Stimulated activated CD8-positive, alpha-beta memory T cell treated with anti-CD3 and anti-CD28 coated beads, Interleukin-7, amount 100 ng/mL, for 4 hours (primary cell): ENCODE results near the gene TPT1.
A peak's percentile ranks its signal among the peaks of the same experiment; 100 is the strongest.
"Not testable (repeated sequence)": the region's sequence is repeated elsewhere in the genome, so short reads cannot be mapped to it uniquely, and the experiment has no call there.

Experiments
- DNase-seq, 2 donors: peaks; one replicate each; pipeline ENCODE4 v3.0.0-alpha.2; 2020; ENCODE audit warnings: low read depth in 2 of 2

Gene TPT1

GRCh38 chr13:45367358-45367757 lies 26.4 kb upstream of the TPT1 start:
- peak; percentile 90 to 95 for DNase-seq

DNA sequence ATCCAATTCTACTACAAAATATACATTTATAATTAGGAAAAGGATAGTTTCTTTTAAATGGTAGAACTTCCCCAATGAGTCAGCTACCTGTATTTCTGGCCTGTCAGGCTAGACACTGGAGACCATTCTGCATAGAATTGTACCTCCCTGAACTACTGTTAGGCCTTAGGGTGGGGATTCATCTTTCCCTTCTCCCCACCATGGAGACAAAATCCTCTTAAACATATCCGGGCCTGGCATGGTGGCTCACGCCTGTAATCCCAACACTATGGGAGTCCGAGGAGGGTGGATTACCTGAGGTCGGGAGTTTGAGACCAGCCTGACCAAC lies 24.5 kb upstream of the TPT1 start:
- no peak for DNase-seq

- no peak for DNase-seq
Observed at GRCh38 chr13:45364876-45365557, 24.0 kb upstream of the TPT1 start.

GRCh38 chr13:45362939-45363338 lies 22.0 kb upstream of the TPT1 start:
- no peak for DNase-seq

DNA sequence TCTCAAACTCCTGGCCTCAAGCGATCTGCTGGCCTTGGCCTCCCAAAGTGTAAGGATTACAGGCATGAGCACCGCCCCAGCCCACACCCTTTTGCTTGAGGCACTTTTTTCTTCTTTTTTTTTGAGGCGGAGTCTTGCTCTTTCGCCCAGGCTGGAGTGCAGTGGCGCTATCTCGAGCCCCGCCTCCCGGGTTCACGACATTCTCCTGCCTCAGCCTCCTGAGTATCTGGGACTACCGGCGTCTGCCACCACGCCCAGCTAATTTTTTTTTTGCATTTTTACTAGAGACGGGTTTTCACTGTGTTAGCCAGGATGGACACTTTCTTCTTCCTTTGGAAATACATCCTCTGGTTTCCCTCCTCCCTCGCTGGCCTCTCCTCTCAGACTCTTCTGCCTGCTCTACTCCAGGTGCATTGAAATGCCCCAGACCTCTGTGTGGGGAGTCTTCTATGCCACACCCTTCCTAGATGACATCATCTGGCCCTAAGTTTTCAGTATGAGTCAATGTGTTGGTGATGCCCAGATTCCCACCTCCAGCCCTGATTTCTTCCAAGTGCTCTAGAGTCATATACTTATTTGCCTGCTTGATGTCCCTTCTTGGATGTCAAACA lies 20.7 kb upstream of the TPT1 start:
- DNase-seq = no peak

DNA sequence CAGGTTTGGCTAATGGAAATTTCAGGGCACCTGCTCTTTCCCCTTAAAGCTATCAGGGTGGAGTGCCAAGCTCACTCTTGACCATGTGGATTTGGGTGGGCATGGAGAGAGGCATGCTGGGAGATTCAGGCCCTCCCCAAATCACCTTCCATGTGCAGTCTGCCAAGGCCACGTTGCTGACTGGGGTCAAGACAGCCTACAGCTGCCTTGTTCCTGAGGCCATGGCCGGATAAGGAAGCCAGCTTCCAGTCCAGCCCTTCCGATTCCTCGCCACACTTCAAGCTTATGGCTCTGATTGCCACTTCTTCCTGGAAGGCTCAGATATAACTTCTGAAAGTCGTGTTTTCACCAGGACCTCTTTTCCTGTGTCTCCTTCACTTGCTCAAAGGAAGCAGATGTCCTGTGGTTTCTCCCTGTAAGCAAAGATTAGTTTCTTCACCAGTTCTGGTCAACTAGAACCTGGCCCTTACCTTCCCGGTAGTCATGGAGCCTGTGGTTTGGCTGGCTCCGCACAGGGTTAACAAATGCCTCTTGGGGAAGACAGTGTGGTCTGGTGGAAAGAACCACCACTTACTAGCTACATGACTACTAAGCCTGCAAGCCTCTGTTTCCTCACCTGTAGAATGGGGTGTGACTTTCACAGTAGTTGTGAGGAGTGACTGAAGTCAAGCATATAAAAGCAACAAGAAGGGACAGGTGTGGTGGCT lies 16.1 kb upstream of the TPT1 start:
- DNase-seq = no peak

DNA sequence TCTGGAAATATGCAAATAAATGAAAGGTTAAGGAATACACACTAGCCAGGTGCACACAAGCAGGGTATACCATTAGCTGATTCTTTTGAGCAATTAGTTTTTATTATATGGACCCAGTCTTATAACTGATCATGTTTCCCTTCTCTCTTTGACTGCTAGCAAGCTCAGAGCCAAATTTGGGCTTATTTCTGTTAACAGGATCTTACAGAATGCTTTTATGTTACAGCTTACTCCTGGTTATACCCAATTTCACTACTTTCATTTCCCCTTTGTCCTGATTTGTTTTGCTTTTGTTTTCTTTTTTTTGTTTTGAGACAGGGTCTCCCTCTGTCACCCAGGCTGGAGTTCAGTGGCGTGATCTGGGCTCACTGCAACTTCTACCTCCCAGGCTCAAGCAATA lies 12.9 kb upstream of the TPT1 start:
- no peak for DNase-seq

- DNase-seq = no peak
Observed at GRCh38 chr13:45352031-45352430, 11.0 kb upstream of the TPT1 start.

- DNase-seq = no peak
Observed at GRCh38 chr13:45350152-45350551, 9.2 kb upstream of the TPT1 start.

DNA sequence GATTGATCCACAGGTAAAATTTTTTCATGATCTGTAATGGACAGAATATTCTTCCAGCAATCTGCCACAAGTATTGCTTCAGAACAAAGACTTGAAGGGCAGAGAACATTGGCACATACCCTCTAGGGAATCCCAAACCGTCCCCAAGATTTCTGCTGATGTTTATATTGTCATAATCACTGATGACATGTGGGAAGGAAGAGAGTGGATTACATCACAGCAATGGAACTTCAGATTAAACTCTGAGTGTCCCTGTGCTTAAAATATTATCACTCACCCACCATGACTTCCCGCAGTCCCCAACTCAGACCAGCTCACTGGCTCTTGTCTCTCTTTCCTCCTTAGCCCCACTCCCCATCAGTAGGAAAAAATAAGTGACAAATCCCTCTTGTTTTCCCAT lies 8.5 kb upstream of the TPT1 start:
- no peak for DNase-seq

DNA sequence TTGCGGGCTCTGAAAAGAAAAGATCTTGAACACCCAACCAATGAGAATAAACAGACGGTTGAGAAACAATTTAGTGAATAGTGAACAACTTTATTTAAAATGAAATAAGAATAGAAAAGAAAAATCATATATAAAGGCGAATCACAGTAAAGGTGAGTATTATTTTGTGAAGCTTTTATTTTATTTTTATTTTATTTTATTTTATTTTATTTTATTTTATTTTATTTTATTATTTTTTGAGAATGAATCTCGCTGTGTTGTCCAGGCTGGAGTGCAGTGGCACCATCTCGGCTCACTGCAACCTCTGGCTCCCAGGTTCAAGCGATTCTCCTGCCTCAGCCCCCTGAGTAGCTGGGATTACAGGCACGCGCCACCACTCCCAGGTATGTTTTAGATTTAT lies 3.1 kb upstream of the TPT1 start:
- DNase-seq = not testable (repeated sequence)

DNA sequence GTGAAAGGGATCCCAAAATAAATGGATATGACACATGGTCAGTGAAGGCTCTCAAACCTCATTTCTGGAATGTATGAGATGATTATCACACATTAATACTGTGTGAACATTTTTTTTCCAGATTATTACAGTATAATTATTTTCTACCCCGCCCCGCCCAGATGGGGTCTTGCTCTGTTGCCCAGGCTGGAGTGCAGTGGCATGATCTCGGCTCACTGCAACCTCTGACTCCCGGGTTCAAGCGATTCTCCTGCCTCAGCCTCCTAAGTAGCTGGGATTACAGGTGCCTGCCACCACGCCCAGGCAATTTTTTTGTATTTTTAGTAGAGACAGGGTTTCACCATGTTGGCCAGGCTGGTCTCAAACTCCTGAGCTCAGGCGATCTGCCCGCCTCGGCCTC lies 2.1 kb upstream of the TPT1 start:
- DNase-seq = not testable (repeated sequence)

- not testable (repeated sequence) for DNase-seq
Observed at GRCh38 chr13:45342668-45343067, 1.7 kb upstream of the TPT1 start.

GRCh38 chr13:45341799-45342500 lies 967 bp upstream of the TPT1 start:
- DNase-seq = no peak

DNA sequence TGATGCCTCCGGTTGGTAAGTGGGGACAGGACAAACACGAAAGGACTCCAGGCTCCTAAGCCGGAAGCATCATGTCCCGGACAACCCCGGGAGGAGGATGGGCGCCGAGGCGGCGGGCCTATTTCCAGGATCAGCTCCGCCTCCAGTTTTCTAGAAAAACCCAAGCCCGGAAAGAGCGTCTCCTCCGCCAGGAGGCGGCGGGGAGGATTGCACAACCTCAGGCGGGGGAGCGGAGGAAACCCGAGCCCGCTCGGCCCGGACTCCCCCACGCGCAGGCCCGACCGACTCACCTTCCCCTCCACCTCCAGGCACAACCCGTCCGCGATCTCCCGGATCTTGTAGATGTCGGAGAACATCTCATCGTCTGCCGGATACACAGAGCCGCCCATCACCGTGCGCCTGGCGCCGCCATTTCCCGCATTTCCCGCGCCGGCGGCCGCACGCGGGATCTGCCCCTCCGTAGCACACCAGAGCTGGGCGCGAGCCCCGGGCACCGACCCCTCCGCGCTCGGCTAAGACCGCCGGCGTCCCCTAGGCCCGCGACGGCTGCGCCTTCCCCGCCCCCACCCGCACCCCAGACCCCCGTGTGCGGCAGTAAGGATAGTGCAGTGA lies 455 bp downstream of the TPT1 start:
- DNase-seq = peak; percentile 84 to 87

DNA sequence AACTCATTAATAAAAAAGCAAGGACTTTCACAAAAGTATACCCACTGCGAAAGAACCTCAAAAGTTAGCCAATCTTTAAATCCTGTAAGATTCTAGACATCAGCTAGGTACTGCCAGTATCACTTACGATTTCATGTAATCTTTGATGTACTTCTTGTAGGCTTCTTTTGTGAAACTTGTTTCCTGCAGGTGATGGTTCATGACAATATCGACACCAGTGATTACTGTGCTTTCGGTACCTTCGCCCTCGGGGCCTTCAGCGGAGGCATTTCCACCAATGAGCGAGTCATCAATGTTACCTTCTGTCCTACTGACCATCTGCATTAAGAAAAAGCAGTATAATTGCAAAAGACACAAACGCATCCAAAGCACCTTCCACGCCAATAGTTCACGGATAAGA lies 1.1 kb downstream of the TPT1 start:
- DNase-seq = no peak

DNA sequence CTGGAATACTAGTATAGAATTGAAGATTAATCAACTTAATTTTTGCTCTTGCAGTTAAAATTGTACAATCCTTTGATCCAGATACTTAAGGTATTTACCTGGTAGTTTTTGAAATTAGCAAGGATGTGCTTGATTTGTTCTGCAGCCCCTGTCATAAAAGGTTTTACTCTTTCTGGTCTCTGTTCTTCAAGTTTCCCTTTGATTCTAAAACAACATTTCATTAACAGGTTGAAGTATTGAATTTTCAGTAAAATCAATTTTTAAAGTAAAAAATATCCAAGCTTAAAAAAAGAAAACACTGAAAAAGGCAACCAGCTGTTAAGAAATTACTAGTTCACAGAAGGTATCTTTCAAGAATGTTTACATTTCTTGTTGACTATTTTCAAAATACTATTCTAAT lies 1.6 kb downstream of the TPT1 start:
- no peak for DNase-seq

- DNase-seq = no peak
Observed at GRCh38 chr13:45337803-45338202, 3.2 kb downstream of the TPT1 start.

DNA sequence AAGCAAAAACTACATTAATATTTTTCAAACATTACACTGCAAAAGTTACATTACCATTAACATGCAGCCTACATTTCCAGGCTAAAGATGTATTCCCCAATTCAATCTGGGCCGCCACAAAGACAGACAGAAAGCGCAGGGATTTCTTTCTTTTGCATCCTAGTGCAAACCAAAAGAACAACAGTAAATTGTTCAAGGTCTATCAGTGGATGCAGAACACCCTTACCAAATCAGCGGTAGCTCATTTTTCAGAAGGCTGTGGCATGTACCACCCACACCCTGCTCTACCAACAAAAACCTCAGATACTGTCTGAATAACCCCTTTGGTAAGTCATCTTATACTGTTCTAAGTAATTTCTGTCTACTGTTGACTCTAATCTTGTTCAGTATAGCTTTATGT lies 3.6 kb downstream of the TPT1 start:
- DNase-seq = no peak

- DNase-seq = no peak
Observed at GRCh38 chr13:45336025-45336800, 4.8 kb downstream of the TPT1 start.

GRCh38 chr13:45335397-45336024 lies 5.5 kb downstream of the TPT1 start:
- DNase-seq = no peak
